Gastrocnemius medialis (tissue), 4 donors: Measurements from ENCODE around the gene PLCL1.

Experiments used
- POLR2A ChIP-seq, 2 donors: fragments of 450-650 bp; IDR thresholded peaks; one replicate each; pipeline ENCODE4 v1.6.1; 2017; ENCODE audit warnings: antibody characterized with exemption in 2 of 2, mild to moderate bottlenecking in 2 of 2, moderate library complexity in 2 of 2
- TF ChIP-seq, protein P1 (sequence below), 5 experiments: fragments of 450-650 bp in 3 of 5; fragments of 200-600 bp in 2 of 5; sonication (generic) in 2 of 5; IDR thresholded peaks in 4 of 5; conservative IDR thresholded peaks in 1 of 5; 1 replicate in 4 of 5; 2 replicates in 1 of 5; pipeline ENCODE4 v1.5.1; 2016 to 2019; ENCODE audit warnings: antibody characterized with exemption in 5 of 5, mild to moderate bottlenecking in 3 of 5, moderate library complexity in 3 of 5

DNA sequence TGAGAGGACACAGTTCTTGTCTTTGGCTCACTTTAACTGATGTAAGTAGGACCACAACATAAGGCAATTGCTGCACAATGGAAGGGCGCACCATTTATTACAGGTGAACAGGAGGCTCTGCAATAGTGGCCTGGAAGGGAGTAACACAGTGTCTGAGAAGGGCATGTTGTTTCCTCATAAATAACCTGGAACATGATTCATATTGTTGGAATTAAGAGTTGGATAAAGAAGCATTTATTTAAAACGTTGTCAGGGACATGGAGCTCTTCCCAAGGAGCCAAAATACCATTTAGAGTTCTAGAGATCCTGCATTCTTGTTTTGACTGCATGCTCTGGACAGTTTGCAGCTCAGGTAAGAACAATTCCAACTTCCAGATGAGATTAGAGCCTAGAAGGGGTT lies 110.4 kb downstream of the PLCL1 start:
- TF ChIP-seq POLR2A (IDR thresholded peaks at IDR 0.05): no peak
- TF ChIP-seq, protein P1, sequence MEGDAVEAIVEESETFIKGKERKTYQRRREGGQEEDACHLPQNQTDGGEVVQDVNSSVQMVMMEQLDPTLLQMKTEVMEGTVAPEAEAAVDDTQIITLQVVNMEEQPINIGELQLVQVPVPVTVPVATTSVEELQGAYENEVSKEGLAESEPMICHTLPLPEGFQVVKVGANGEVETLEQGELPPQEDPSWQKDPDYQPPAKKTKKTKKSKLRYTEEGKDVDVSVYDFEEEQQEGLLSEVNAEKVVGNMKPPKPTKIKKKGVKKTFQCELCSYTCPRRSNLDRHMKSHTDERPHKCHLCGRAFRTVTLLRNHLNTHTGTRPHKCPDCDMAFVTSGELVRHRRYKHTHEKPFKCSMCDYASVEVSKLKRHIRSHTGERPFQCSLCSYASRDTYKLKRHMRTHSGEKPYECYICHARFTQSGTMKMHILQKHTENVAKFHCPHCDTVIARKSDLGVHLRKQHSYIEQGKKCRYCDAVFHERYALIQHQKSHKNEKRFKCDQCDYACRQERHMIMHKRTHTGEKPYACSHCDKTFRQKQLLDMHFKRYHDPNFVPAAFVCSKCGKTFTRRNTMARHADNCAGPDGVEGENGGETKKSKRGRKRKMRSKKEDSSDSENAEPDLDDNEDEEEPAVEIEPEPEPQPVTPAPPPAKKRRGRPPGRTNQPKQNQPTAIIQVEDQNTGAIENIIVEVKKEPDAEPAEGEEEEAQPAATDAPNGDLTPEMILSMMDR (IDR thresholded peaks at IDR 0.05 in 4 of 5, conservative IDR thresholded peaks at IDR 0.05 in 1 of 5): no peak
